CD4-positive, CD25-positive, alpha-beta regulatory T cell (primary cell): Measurements from ENCODE around the gene ITIH3. TPM values are rescaled to one million over a fixed set of nuclear protein-coding genes. Genes with fewer than 3 reads are reported as not detected.

ENCODE experiments used
- ATAC-seq, 2 donors: fragments of 150-1000 bp; cut with Tn5 transposase; one replicate each; pipeline ENCODE4 v1.10.0; 2021; ENCODE audit warnings: low read depth in 2 of 2, moderate number of reproducible peaks in 2 of 2, moderate library complexity in 1 of 2
- DNase-seq, 3 donors: peaks; one replicate each; pipeline versions ENCODE4 v3.0.0 to v3.0.0-alpha.2; 2012 to 2022; ENCODE audit warnings: mixed read lengths in 1 of 3
- H3K27ac ChIP-seq: one replicate; pipeline ENCODE4 v1.7.0; 2013; ENCODE audit warnings: mild to moderate bottlenecking, low read length; ENCODE audit not compliant: insufficient read depth, poor library complexity, severe bottlenecking
- H3K27me3 ChIP-seq: one replicate; pipeline ENCODE4 v1.7.0; 2013; ENCODE audit warnings: low read length; ENCODE audit not compliant: control insufficient read depth, insufficient read depth
- H3K36me3 ChIP-seq: one replicate; pipeline ENCODE4 v1.7.0; 2013; ENCODE audit warnings: mild to moderate bottlenecking, low read length, moderate library complexity; ENCODE audit not compliant: control insufficient read depth, insufficient read depth
- H3K4me1 ChIP-seq: 2 replicates; pipeline ENCODE4 v1.7.0; 2013; ENCODE audit warnings: mild to moderate bottlenecking, low read length; ENCODE audit not compliant: insufficient read depth, control insufficient read depth, poor library complexity, severe bottlenecking
- H3K4me3 ChIP-seq: one replicate; pipeline ENCODE4 v1.7.0; 2013; ENCODE audit warnings: low read depth, mild to moderate bottlenecking, low read length, moderate library complexity
- H3K9me3 ChIP-seq, 2 experiments: 1 replicate in 1 of 2; 2 replicates in 1 of 2; pipeline ENCODE4 v1.7.0; 2013; ENCODE audit warnings: low read length in 2 of 2, mild to moderate bottlenecking in 1 of 2, moderate library complexity in 1 of 2; ENCODE audit not compliant: control insufficient read depth in 2 of 2
- H3K27ac Mint-ChIP-seq, 3 donors: one replicate each; pipeline ENCODE4 v1.8.0; 2020 to 2022; ENCODE audit warnings: mild to moderate bottlenecking in 3 of 3, mixed read lengths in 3 of 3, moderate library complexity in 2 of 3
- H3K27me3 Mint-ChIP-seq: one replicate; pipeline ENCODE4 v1.8.0; 2022; ENCODE audit warnings: mild to moderate bottlenecking, mixed read lengths
- H3K36me3 Mint-ChIP-seq: one replicate; pipeline ENCODE4 v1.8.0; 2020; ENCODE audit warnings: mixed read lengths
- H3K4me1 Mint-ChIP-seq, 4 donors: one replicate each; pipeline ENCODE4 v1.8.0; 2020 to 2022; ENCODE audit warnings: mixed read lengths in 4 of 4, mild to moderate bottlenecking in 1 of 4
- H3K4me3 Mint-ChIP-seq, 4 donors: one replicate each; pipeline ENCODE4 v1.8.0; 2020 to 2022; ENCODE audit warnings: mild to moderate bottlenecking in 4 of 4, mixed read lengths in 4 of 4, moderate library complexity in 3 of 4
- H3K9me3 Mint-ChIP-seq, 7 donors: one replicate each; pipeline ENCODE4 v1.8.0; 2020 to 2022; ENCODE audit warnings: mixed read lengths in 7 of 7, mild to moderate bottlenecking in 3 of 7, moderate library complexity in 2 of 7
- polyA plus RNA-seq, 4 donors: library from polyadenylated mRNA; unstranded; fragments of 300-500 nt; fragmentation: Illumina TruSeq; gene quantifications; one replicate each; pipeline ENCODE4 v1.2.3, GENCODE V29; 2021
- total RNA-seq: library from RNA; stranded (reverse); gene quantifications from one replicate; pipeline ENCODE4 v1.2.3, GENCODE V29; 2022

ITIH3 gene
- total and polyA plus RNA-seq, 5 donors from 2014 or later, result 0.63 to 1.5 TPM; not detected in 3

- no peak overlapping the region for H3K4me3 Mint-ChIP-seq
- no peaks in the 10 kb centered on the region for H3K4me1 ChIP-seq
- peaks cover 13% of the 10 kb centered on the region for H3K36me3 Mint-ChIP-seq
- H3K27ac ChIP-seq, result no peak overlapping the region
- no peak overlapping the region for H3K4me3 ChIP-seq
- peaks cover 60% of the 10 kb centered on the region for H3K36me3 ChIP-seq
- peaks cover 0 to 2% (median 0%) of the 10 kb centered on the region in 4 donors for H3K4me1 Mint-ChIP-seq
- H3K27me3 Mint-ChIP-seq, result no peaks in the 10 kb centered on the region
- DNase-seq, result no peak
- no peaks in the 10 kb centered on the region for H3K27me3 ChIP-seq
- no peaks in the 10 kb centered on the region for H3K9me3 Mint-ChIP-seq
- H3K27ac Mint-ChIP-seq, result peak overlapping the region in 2 of 3 donors; percentile 25 to 56
- ATAC-seq, result no peak
- H3K9me3 ChIP-seq, result no peaks in the 10 kb centered on the region
Observed at GRCh38 chr3:52846432-52846965, 51.9 kb downstream of the ITIH3 start.

GRCh38 chr3:52847241-52847640 lies 52.6 kb downstream of the ITIH3 start:
- Mint-ChIP-seq H3K4me1 (peaks cover 0 to 2% (median 0%) of the 10 kb centered on the region in 4 donors), H3K4me3 (no peak overlapping the region), H3K27ac (no peak overlapping the region), H3K27me3 (no peaks in the 10 kb centered on the region), H3K9me3 (no peaks in the 10 kb centered on the region), H3K36me3 (peaks cover 13% of the 10 kb centered on the region)
- no peaks in the 10 kb centered on the region for H3K9me3 ChIP-seq
- no peak overlapping the region for H3K4me3 ChIP-seq
- H3K27me3 ChIP-seq, result no peaks in the 10 kb centered on the region
- peaks cover 60% of the 10 kb centered on the region for H3K36me3 ChIP-seq
- DNase-seq (no peak), ATAC-seq (no peak)
- no peaks in the 10 kb centered on the region for H3K4me1 ChIP-seq
- H3K27ac ChIP-seq, result no peak overlapping the region

GRCh38 chr3:52847726-52848125 lies 53.1 kb downstream of the ITIH3 start:
- Mint-ChIP-seq H3K36me3 (peaks cover 13% of the 10 kb centered on the region), H3K4me3 (no peak overlapping the region), H3K27me3 (no peaks in the 10 kb centered on the region), H3K27ac (no peak overlapping the region), H3K9me3 (no peaks in the 10 kb centered on the region), H3K4me1 (peaks cover 0 to 2% (median 0%) of the 10 kb centered on the region in 4 donors)
- Histone ChIP-seq H3K9me3 (no peaks in the 10 kb centered on the region), H3K27me3 (no peaks in the 10 kb centered on the region), H3K27ac (no peak overlapping the region), H3K4me1 (no peaks in the 10 kb centered on the region), H3K36me3 (peaks cover 60% of the 10 kb centered on the region), H3K4me3 (no peak overlapping the region)
- ATAC-seq, result no peak
- no peak for DNase-seq

- Mint-ChIP-seq H3K9me3 (no peaks in the 10 kb centered on the region), H3K4me1 (peaks cover 0 to 2% (median 0%) of the 10 kb centered on the region in 4 donors), H3K27me3 (no peaks in the 10 kb centered on the region), H3K27ac (no peak overlapping the region), H3K4me3 (no peak overlapping the region), H3K36me3 (peaks cover 16% of the 10 kb centered on the region)
- Histone ChIP-seq H3K4me1 (no peaks in the 10 kb centered on the region), H3K36me3 (peaks cover 59% of the 10 kb centered on the region), H3K9me3 (no peaks in the 10 kb centered on the region), H3K27ac (no peak overlapping the region), H3K27me3 (no peaks in the 10 kb centered on the region), H3K4me3 (no peak overlapping the region)
- no peak for ATAC-seq
- DNase-seq, result no peak
Observed at GRCh38 chr3:52848617-52849016, 54.0 kb downstream of the ITIH3 start.

GRCh38 chr3:52849656-52850055 lies 55.1 kb downstream of the ITIH3 start:
- H3K36me3 ChIP-seq, result peaks cover 56% of the 10 kb centered on the region
- H3K4me3 Mint-ChIP-seq, result no peak overlapping the region
- DNase-seq (no peak), ATAC-seq (no peak)
- H3K27me3 Mint-ChIP-seq, result no peaks in the 10 kb centered on the region
- no peak overlapping the region for H3K4me3 ChIP-seq
- H3K4me1 Mint-ChIP-seq, result no peaks in the 10 kb centered on the region
- H3K9me3 ChIP-seq, result no peaks in the 10 kb centered on the region
- H3K27ac ChIP-seq, result no peak overlapping the region
- no peaks in the 10 kb centered on the region for H3K4me1 ChIP-seq
- peaks cover 12% of the 10 kb centered on the region for H3K36me3 Mint-ChIP-seq
- H3K9me3 Mint-ChIP-seq, result no peaks in the 10 kb centered on the region
- H3K27me3 ChIP-seq, result no peaks in the 10 kb centered on the region
- peak overlapping the region in 1 of 3 donors; percentile 51 for H3K27ac Mint-ChIP-seq

GRCh38 chr3:52851348-52851747 lies 56.8 kb downstream of the ITIH3 start:
- no peaks in the 10 kb centered on the region for H3K4me1 Mint-ChIP-seq
- peaks cover 17% of the 10 kb centered on the region for H3K36me3 Mint-ChIP-seq
- Histone ChIP-seq H3K4me3 (no peak overlapping the region), H3K9me3 (no peaks in the 10 kb centered on the region), H3K27me3 (no peaks in the 10 kb centered on the region), H3K27ac (no peak overlapping the region), H3K4me1 (no peaks in the 10 kb centered on the region), H3K36me3 (peaks cover 61% of the 10 kb centered on the region)
- H3K27ac Mint-ChIP-seq, result no peak overlapping the region
- peak in 1 of 2 donors; percentile 49 for ATAC-seq
- H3K27me3 Mint-ChIP-seq, result no peaks in the 10 kb centered on the region
- no peak overlapping the region for H3K4me3 Mint-ChIP-seq
- no peaks in the 10 kb centered on the region for H3K9me3 Mint-ChIP-seq
- DNase-seq, result peak in 2 of 3 donors; percentile 31 to 53

GRCh38 chr3:52852419-52852818 lies 57.8 kb downstream of the ITIH3 start:
- H3K27ac Mint-ChIP-seq, result peak overlapping the region in 1 of 3 donors; percentile 71
- H3K4me3 Mint-ChIP-seq, result no peak overlapping the region
- H3K36me3 Mint-ChIP-seq, result peaks cover 17% of the 10 kb centered on the region
- H3K27me3 Mint-ChIP-seq, result no peaks in the 10 kb centered on the region
- ATAC-seq (no peak), DNase-seq (no peak)
- Histone ChIP-seq H3K4me3 (no peak overlapping the region), H3K9me3 (no peaks in the 10 kb centered on the region), H3K36me3 (peaks cover 63% of the 10 kb centered on the region), H3K27ac (no peak overlapping the region), H3K4me1 (no peaks in the 10 kb centered on the region), H3K27me3 (no peaks in the 10 kb centered on the region)
- no peaks in the 10 kb centered on the region for H3K9me3 Mint-ChIP-seq
- no peaks in the 10 kb centered on the region for H3K4me1 Mint-ChIP-seq

GRCh38 chr3:52854013-52854412 lies 59.4 kb downstream of the ITIH3 start:
- Histone ChIP-seq H3K27ac (no peak overlapping the region), H3K36me3 (peaks cover 55% of the 10 kb centered on the region), H3K4me3 (no peak overlapping the region), H3K9me3 (no peaks in the 10 kb centered on the region), H3K4me1 (no peaks in the 10 kb centered on the region), H3K27me3 (no peaks in the 10 kb centered on the region)
- H3K27ac Mint-ChIP-seq, result no peak overlapping the region
- H3K4me3 Mint-ChIP-seq, result no peak overlapping the region
- ATAC-seq (no peak), DNase-seq (no peak)
- no peaks in the 10 kb centered on the region for H3K27me3 Mint-ChIP-seq
- no peaks in the 10 kb centered on the region for H3K4me1 Mint-ChIP-seq
- H3K9me3 Mint-ChIP-seq, result no peaks in the 10 kb centered on the region
- peaks cover 18% of the 10 kb centered on the region for H3K36me3 Mint-ChIP-seq
